ENCODE data around the gene TMEM59. TPM values are rescaled to one million over a fixed set of nuclear protein-coding genes. Genes with fewer than 3 reads are reported as not detected.

The TMEM59 gene
- total RNA-seq: 119 and 169 TPM in 2 replicates

GRCh38 chr1:54052934-54053744 is at the start of gene TMEM59, which contains the start of gene TCEANC2:
TMEM59 (minus strand) TSS chr1:54053204; CDS start chr1:54053188, 16 bp downstream.
TCEANC2 (plus strand) TSS chr1:54053608; CDS start chr1:54054423, 815 bp downstream.

GRCh38 chr1:54017979-54018378 is 35.0 kb downstream of the TMEM59 start, which contains the start of gene LDLRAD1:
LDLRAD1 (minus strand) TSS chr1:54018186; CDS start chr1:54018112, 74 bp downstream.

Other genes starting within 250 kb of the TMEM59 start
- 20.8 and 36.4 TPM in 2 replicates for gene NDC1, start 214.9 kb downstream of the TMEM59 start, total RNA-seq
- gene YIPF1, start 163.4 kb downstream of the TMEM59 start, total RNA-seq: 12.0 and 26.4 TPM in 2 replicates
- gene DIO1, start 159.0 kb downstream of the TMEM59 start, total RNA-seq: not detected in 2 replicates
- 25.1 and 30.7 TPM in 2 replicates for gene IFT25, start 107.5 kb downstream of the TMEM59 start, total RNA-seq
- 49.9 and 50.4 TPM in 2 replicates for gene LRRC42, start 106.9 kb downstream of the TMEM59 start, total RNA-seq
- gene LDLRAD1, start 35.0 kb downstream of the TMEM59 start, total RNA-seq: not detected in 2 replicates
- gene TCEANC2, start 404 bp upstream of the TMEM59 start, total RNA-seq: 1.9 and 2.3 TPM in 2 replicates
- gene CDCP2, start 99.8 kb upstream of the TMEM59 start, total RNA-seq: not detected in 2 replicates
- gene CYB5RL, start 146.8 kb upstream of the TMEM59 start, total RNA-seq: 0.39 and 1.5 TPM in 2 replicates
- gene MRPL37, start 147.0 kb upstream of the TMEM59 start, total RNA-seq: 107 and 157 TPM in 2 replicates

Measured in hair follicular keratinocyte (primary cell).